ENCODE results near the gene ATP13A2. TPM values are rescaled to one million over a fixed set of nuclear protein-coding genes. Genes with fewer than 3 reads are reported as not detected.

ATP13A2 gene
- total RNA-seq, 1 donor from 2014 or later = 42.1 TPM

DNA sequence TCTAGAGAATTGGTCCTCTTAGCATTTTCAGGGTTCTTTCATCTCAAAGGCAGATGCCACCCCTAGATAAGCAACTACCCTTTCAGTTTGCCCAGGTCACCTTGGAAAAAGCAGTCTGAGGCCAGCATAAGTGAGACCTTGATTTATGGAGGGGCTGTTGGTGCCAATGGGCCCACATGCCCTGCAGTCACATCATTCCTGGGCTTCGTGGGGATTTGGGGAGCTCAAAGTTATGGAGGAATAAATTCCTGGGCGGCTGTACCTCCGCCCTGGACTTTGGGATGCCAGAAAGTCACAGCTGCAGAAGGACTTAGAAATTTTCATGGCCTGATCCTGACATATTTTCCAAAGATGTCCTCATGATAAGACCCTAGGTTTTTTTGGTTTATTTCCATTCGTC, 44.8 kb upstream of the ATP13A2 start:
- no peaks in the 10 kb centered on the region for H3K36me3 ChIP-seq
- peaks cover 22% of the 10 kb centered on the region for H3K4me1 ChIP-seq
- ATAC-seq (no peak), DNase-seq (no peak)
- no peaks in the 10 kb centered on the region for H3K9me3 ChIP-seq
- TF ChIP-seq, protein P1, sequence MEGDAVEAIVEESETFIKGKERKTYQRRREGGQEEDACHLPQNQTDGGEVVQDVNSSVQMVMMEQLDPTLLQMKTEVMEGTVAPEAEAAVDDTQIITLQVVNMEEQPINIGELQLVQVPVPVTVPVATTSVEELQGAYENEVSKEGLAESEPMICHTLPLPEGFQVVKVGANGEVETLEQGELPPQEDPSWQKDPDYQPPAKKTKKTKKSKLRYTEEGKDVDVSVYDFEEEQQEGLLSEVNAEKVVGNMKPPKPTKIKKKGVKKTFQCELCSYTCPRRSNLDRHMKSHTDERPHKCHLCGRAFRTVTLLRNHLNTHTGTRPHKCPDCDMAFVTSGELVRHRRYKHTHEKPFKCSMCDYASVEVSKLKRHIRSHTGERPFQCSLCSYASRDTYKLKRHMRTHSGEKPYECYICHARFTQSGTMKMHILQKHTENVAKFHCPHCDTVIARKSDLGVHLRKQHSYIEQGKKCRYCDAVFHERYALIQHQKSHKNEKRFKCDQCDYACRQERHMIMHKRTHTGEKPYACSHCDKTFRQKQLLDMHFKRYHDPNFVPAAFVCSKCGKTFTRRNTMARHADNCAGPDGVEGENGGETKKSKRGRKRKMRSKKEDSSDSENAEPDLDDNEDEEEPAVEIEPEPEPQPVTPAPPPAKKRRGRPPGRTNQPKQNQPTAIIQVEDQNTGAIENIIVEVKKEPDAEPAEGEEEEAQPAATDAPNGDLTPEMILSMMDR (IDR thresholded peaks at IDR 0.05) = no peak
- no peak overlapping the region for H3K4me3 ChIP-seq
- H3K27me3 ChIP-seq = no peaks in the 10 kb centered on the region
- intact Hi-C loops (cut with DNase I) = no loop called here
- no peak overlapping the region for H3K27ac ChIP-seq

DNA sequence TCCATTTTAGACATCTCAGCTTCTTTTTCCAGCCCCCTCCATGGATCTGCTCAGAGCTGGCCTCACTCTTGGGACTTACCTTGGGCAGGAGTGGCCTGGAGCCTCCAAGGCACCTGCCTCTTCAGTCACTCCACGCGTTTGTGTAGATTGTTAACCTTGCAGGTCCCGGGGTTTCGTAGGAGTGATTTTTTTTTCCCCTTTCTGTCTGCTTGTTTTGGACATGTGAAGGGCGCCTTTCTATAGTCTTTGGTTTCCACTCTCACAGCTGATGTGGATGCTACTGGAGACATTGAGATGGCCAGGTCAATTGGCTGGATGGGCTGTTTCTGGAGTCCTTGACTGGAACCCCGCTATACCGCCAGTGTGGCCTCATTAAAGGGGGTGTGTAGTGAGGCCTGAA, 44.1 kb upstream of the ATP13A2 start:
- Histone ChIP-seq H3K4me1 (peaks cover 22% of the 10 kb centered on the region), H3K9me3 (no peaks in the 10 kb centered on the region), H3K4me3 (no peak overlapping the region), H3K27me3 (no peaks in the 10 kb centered on the region), H3K27ac (no peak overlapping the region), H3K36me3 (peaks cover 1% of the 10 kb centered on the region)
- DNase-seq (no peak), ATAC-seq (no peak)
- TF ChIP-seq, protein P1 (IDR thresholded peaks at IDR 0.05) = no peak
- intact Hi-C loops (cut with DNase I) = no loop called here

DNA sequence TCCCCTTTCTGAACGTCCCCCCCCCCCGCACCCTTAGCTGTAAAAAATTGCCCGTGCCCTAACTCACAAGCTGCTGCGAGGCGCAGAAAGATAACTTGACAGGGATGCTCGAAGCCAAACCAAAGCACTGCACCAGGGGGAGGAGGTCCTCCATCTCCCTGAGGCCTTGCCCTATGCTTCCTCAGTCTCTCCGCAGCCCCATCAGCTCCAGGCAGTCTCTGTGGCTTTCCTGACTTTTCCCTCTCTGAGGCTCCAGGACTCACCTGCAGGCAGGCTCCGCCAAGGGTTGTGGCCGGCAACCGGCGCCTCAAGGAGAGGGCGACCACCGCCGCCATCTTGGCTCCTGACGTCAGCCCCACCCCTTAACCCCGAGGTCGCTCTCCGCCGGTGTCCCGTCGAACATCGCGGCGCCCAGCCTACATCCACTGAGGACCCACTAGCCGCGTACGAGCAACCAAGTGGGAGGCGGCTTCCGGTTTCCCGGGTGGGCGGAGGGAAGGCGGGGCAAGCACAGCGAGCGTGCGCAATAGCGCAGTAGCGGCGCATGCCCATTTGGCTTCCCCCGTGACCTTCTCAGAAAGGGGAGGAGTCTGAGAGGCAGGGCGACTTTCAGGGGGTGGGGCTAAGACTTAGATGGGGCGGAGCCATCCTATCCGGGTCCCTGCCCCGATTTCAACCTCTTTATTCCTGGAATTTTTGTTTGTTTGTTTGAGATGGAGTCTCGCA, 42.1 kb upstream of the ATP13A2 start, which contains the start of gene SDHB:
SDHB (minus strand) TSS at position 348 of the 726 bp plus-strand sequence; CDS start at position 335, 13 bp downstream.
- DNase-seq = peak; percentile 99
- intact Hi-C loops (cut with DNase I) = no loop called here
- no peaks in the 10 kb centered on the region for H3K9me3 ChIP-seq
- TF ChIP-seq, protein P1 (IDR thresholded peaks at IDR 0.05) = no peak
- no peaks in the 10 kb centered on the region for H3K27me3 ChIP-seq
- peaks cover 18% of the 10 kb centered on the region for H3K36me3 ChIP-seq
- peak; percentile 99 for ATAC-seq
- peak within 1 kb of the TSS; percentile 92 for H3K4me3 ChIP-seq
- peak within 1 kb of the TSS; percentile 89 for H3K27ac ChIP-seq
- H3K4me1 ChIP-seq = peaks cover 16% of the 10 kb centered on the region

DNA sequence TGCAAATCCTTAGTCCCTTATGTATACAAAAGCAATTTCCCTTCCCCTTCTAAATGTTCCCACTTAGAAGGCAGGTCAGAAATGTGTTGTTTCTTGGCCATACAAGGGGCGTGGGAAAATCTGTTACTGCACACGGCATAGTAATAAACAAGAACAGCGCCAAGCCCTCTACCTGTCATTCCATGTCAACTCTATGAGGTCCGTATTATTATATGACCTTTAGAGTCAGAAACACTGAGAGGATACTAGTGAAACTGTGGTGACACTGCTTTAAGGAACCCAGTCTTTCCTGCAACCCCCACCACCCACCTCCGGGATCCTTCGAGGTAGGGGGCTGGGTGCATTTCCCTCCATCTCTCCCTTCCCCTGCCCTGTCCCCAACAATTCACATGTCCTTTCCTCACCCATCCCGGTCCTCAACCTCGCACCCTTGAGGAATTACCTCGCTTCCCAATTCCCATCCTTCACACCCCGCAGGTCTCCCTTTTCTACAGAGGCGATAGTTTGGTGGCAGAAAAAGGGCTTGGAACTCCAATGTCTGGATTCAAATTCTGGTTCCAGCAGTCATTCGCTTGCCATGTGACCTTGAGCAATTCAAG, 41.5 kb upstream of the ATP13A2 start:
- intact Hi-C loops (cut with DNase I) = no loop called here
- no peak for DNase-seq

DNA sequence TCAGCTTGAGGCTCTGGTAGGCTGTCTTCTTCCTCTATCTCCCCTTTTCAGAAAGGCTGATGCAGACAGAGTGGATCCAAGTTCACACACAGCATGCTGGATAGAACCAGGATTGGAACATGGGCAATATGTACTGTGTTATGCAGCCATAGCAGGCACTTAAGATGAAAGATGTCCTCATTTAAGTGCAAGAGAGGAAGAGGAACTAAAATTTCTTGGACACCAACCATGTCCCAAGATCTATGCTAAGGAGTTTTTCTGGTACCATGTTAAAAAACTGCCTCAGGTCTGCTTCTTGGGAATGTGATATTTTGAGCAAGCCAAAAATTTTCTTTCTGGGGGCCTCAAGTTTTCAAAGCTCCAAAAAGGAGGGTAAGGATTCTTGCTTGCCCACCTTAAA, 40.9 kb upstream of the ATP13A2 start:
- no peaks in the 10 kb centered on the region for H3K27me3 ChIP-seq
- H3K4me3 ChIP-seq = peak overlapping the region; percentile 92
- TF ChIP-seq, protein P1 (IDR thresholded peaks at IDR 0.05) = no peak
- H3K36me3 ChIP-seq = peaks cover 18% of the 10 kb centered on the region
- H3K27ac ChIP-seq = no peak overlapping the region
- no peaks in the 10 kb centered on the region for H3K9me3 ChIP-seq
- intact Hi-C loops (cut with DNase I) = no loop called here
- ATAC-seq = no peak
- H3K4me1 ChIP-seq = peaks cover 16% of the 10 kb centered on the region
- DNase-seq = no peak

More for the DNA sequence above, 41.5 kb upstream of the ATP13A2 start:
- H3K4me3 ChIP-seq = peak overlapping the region; percentile 92
- H3K27ac ChIP-seq = peak overlapping the region; percentile 89
- TF ChIP-seq, protein P1 (IDR thresholded peaks at IDR 0.05) = no peak
- no peaks in the 10 kb centered on the region for H3K27me3 ChIP-seq
- ATAC-seq = no peak
- no peaks in the 10 kb centered on the region for H3K9me3 ChIP-seq
- peaks cover 16% of the 10 kb centered on the region for H3K4me1 ChIP-seq
- H3K36me3 ChIP-seq = peaks cover 18% of the 10 kb centered on the region
